ENCODE data around the gene SEBOX.

DNA sequence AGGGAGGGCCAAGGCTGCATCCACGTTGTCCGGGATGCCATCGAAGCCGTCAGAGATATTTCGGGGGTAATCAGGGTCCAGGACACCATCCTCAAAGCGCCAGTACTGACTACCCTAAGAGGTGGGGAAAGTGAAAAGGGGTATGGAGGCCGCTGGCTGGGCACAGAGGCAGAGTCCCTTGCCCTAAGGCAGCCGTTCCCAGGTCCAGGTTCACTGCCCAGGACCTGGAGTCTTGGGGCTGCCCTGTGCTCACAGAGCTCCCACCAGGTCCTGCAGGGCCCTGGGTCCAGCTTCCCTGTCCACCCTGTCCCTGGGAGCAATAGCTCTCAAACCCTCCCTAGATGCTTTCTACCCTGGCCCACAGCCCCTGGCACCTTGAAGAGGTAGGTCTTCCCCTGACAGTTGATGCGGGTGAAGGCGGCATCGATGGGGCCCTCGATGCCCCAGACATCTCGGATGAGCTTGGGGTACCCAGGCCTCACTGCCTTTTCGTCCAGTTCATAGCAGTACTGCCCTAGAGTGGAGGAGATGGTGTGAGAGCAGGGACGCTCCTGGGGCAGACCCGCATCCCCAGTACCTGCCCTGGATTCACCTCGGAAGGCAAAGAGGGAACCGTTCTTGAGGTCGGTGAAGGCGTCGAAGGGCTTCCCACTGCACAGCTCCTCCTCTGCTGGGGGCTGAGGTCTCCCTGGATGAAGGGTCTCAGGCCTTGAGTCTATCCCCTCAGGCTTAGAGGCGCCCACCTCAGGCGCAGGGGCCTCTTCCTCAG lies 4.1 kb upstream of the SEBOX start:
- TF ChIP-seq, protein P1, sequence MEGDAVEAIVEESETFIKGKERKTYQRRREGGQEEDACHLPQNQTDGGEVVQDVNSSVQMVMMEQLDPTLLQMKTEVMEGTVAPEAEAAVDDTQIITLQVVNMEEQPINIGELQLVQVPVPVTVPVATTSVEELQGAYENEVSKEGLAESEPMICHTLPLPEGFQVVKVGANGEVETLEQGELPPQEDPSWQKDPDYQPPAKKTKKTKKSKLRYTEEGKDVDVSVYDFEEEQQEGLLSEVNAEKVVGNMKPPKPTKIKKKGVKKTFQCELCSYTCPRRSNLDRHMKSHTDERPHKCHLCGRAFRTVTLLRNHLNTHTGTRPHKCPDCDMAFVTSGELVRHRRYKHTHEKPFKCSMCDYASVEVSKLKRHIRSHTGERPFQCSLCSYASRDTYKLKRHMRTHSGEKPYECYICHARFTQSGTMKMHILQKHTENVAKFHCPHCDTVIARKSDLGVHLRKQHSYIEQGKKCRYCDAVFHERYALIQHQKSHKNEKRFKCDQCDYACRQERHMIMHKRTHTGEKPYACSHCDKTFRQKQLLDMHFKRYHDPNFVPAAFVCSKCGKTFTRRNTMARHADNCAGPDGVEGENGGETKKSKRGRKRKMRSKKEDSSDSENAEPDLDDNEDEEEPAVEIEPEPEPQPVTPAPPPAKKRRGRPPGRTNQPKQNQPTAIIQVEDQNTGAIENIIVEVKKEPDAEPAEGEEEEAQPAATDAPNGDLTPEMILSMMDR (IDR thresholded peaks at IDR 0.05; ENCODE audit: low read depth, low read length, poor library complexity, severe bottlenecking): no peak
- TF ChIP-seq EZH2phosphoT487 (IDR thresholded peaks at IDR 0.05; ENCODE audit: borderline replicate concordance, low read length): no peak

Data from DOHH2 (cell line).